Sciatic nerve (tissue), 2 donors: ENCODE results near the gene BACH2. TPM values are rescaled to one million over a fixed set of nuclear protein-coding genes. Genes with fewer than 3 reads are reported as not detected.
"Not testable (repeated sequence)": the region's sequence is repeated elsewhere in the genome, so short reads cannot be mapped to it uniquely, and the experiment has no call there.

ENCODE experiments used
- ATAC-seq: fragments of 200-7000 bp; cut with Tn5 transposase; one replicate; pipeline ENCODE4 v1.9.1; 2020; ENCODE audit warnings: mild to moderate bottlenecking, moderate library complexity
- DNase-seq: peaks from one replicate; pipeline ENCODE4 v3.0.0-alpha.2; 2020; ENCODE audit warnings: low spot score
- intact Hi-C: fragments of 100-400 bp; cut with DNase I; formaldehyde crosslinking; loops from one replicate; pipeline ENCODE4 v1.14.2; 2022
- total RNA-seq: library from RNA; stranded (reverse); fragmentation: NEBNext Ultra II Directional; extraction: Animal tissue kit (Norgen Biotek cat#: 25700); gene quantifications from one replicate; pipeline ENCODE4 v1.2.1, GENCODE V29; 2021
- donor health status: DM: no; HTN: no; CAD: no.
- donor health status: DM: no; HTN: no; CAD: no.

The BACH2 gene
- total RNA-seq, 1 donor from 2014 or later, result 25.3 TPM

- ATAC-seq (no peak), DNase-seq (no peak)
- intact Hi-C loops, result no loop called here
Measured at GRCh38 chr6:90126181-90126580, 170.5 kb downstream of the BACH2 start.

- no peak for ATAC-seq
- DNase-seq, result no peak
- intact Hi-C loops, result no loop called here
Measured at GRCh38 chr6:90124874-90125510, 171.7 kb downstream of the BACH2 start.

- intact Hi-C loops, result no loop called here
- DNase-seq (no peak), ATAC-seq (no peak)
Measured at GRCh38 chr6:90123831-90124230, 172.8 kb downstream of the BACH2 start.

- intact Hi-C loops, result no loop called here
- no peak for ATAC-seq
- DNase-seq, result no peak
Measured at GRCh38 chr6:90121982-90122381, 174.7 kb downstream of the BACH2 start.

- intact Hi-C loops, result no loop called here
- ATAC-seq, result no peak
- no peak for DNase-seq
Measured at GRCh38 chr6:90120327-90120726, 176.3 kb downstream of the BACH2 start.

- ATAC-seq, result no peak
- no peak for DNase-seq
- intact Hi-C loops, result no loop called here
Measured at GRCh38 chr6:90119618-90120017, 177.0 kb downstream of the BACH2 start.

GRCh38 chr6:90118581-90118980, 178.1 kb downstream of the BACH2 start:
- ATAC-seq (no peak), DNase-seq (no peak)
- intact Hi-C loops, result no loop called here

GRCh38 chr6:90118069-90118468, 178.6 kb downstream of the BACH2 start:
- intact Hi-C loops, result no loop called here
- no peak for DNase-seq
- ATAC-seq, result no peak

- ATAC-seq, intact Hi-C loops, DNase-seq: not testable (repeated sequence)
Measured at GRCh38 chr6:90116126-90116525, 180.5 kb downstream of the BACH2 start.

- ATAC-seq (no peak), DNase-seq (no peak)
- intact Hi-C loops, result no loop called here
Measured at GRCh38 chr6:90113389-90113788, 183.3 kb downstream of the BACH2 start.

- ATAC-seq (no peak), DNase-seq (no peak)
- intact Hi-C loops, result no loop called here
Measured at GRCh38 chr6:90111387-90111786, 185.3 kb downstream of the BACH2 start.

- DNase-seq, result no peak
- ATAC-seq, result no peak
- intact Hi-C loops, result no loop called here
Measured at GRCh38 chr6:90110971-90111370, 185.7 kb downstream of the BACH2 start.

GRCh38 chr6:90109141-90109540, 187.5 kb downstream of the BACH2 start:
- intact Hi-C loops, result no loop called here
- DNase-seq (no peak), ATAC-seq (no peak)

GRCh38 chr6:90107771-90108282, 188.8 kb downstream of the BACH2 start:
- no peak for ATAC-seq
- intact Hi-C loops, result no loop called here
- no peak for DNase-seq

GRCh38 chr6:90107371-90107770, 189.3 kb downstream of the BACH2 start:
- intact Hi-C loops, result no loop called here
- DNase-seq (no peak), ATAC-seq (no peak)

- DNase-seq (no peak), ATAC-seq (no peak)
- intact Hi-C loops, result no loop called here
Measured at GRCh38 chr6:90106449-90106848, 190.2 kb downstream of the BACH2 start.

GRCh38 chr6:90105506-90106170, 191.0 kb downstream of the BACH2 start:
- ATAC-seq (no peak), DNase-seq (no peak)
- intact Hi-C loops, result no loop called here

- no peak for DNase-seq
- no peak for ATAC-seq
- intact Hi-C loops, result no loop called here
Measured at GRCh38 chr6:90103056-90103800, 193.4 kb downstream of the BACH2 start.

- DNase-seq, result no peak
- no peak for ATAC-seq
- intact Hi-C loops, result no loop called here
Measured at GRCh38 chr6:90101403-90101802, 195.2 kb downstream of the BACH2 start.

- no peak for ATAC-seq
- intact Hi-C loops, result no loop called here
- no peak for DNase-seq
Measured at GRCh38 chr6:90100059-90100665, 196.5 kb downstream of the BACH2 start.
